IMR-90 (cell line): ENCODE results near the gene PTPRG. TPM values are rescaled to one million over a fixed set of nuclear protein-coding genes. Genes with fewer than 3 reads are reported as not detected.

Experiments used
- ATAC-seq: fragments of 200-7000 bp; cut with Tn5 transposase; 2 replicates; pipeline ENCODE4 v1.9.1; 2020; ENCODE audit warnings: low read depth, mild to moderate bottlenecking, moderate library complexity
- BruUV-seq: library from RNA; stranded (reverse); fragments of 400-500 nt; replicated peaks from 2 replicates; lab custom pipeline; 2021; lab: Mats Ljungman, UMichigan
- CTCF ChIA-PET: fragments of 300-600 bp; formaldehyde crosslinking; extraction: SDS; loops from one replicate; lab custom pipeline; 2021; ENCODE audit warnings: antibody characterized with exemption; lab: Yijun Ruan, JAX
- POLR2A ChIA-PET: fragments of 300-600 bp; sonication (Branson Sonifier 250); formaldehyde crosslinking; loops from one replicate; lab custom pipeline; 2022; ENCODE audit warnings: antibody characterized with exemption; ENCODE audit not compliant: unreplicated experiment; lab: Charles Lee
- DNase-seq: peaks from one replicate; pipeline ENCODE4 v3.0.0; 2013
- H2AFZ ChIP-seq: replicated peaks from 2 replicates; pipeline ENCODE3; 2013; ENCODE audit warnings: low read length, mild to moderate bottlenecking; ENCODE audit not compliant: poor library complexity
- H2AK5ac ChIP-seq: 2 replicates; pipeline ENCODE4 v1.6.1; 2013; ENCODE audit warnings: low read depth, low read length, inconsistent platforms
- H2AK9ac ChIP-seq: replicated peaks from 2 replicates; pipeline ENCODE3; 2013; ENCODE audit warnings: mild to moderate bottlenecking, low read depth, low read length, moderate library complexity; ENCODE audit not compliant: poor library complexity
- H2BK120ac ChIP-seq: 2 replicates; pipeline ENCODE4 v1.6.1; 2013; ENCODE audit warnings: low read depth, low read length, inconsistent platforms
- H2BK15ac ChIP-seq: 3 replicates; pipeline ENCODE4 v1.6.1; 2013; ENCODE audit warnings: low read depth, low read length, inconsistent platforms
- H2BK20ac ChIP-seq: 2 replicates; pipeline ENCODE4 v1.6.1; 2013; ENCODE audit warnings: low read depth, mild to moderate bottlenecking, inconsistent platforms, low read length, moderate library complexity
- H2BK5ac ChIP-seq: 2 replicates; pipeline ENCODE4 v1.6.1; 2013; ENCODE audit warnings: mild to moderate bottlenecking, low read depth, low read length, inconsistent platforms; ENCODE audit not compliant: poor library complexity, severe bottlenecking
- H3K14ac ChIP-seq: replicated peaks from 2 replicates; pipeline ENCODE4 v1.6.1; 2013; ENCODE audit warnings: low read depth, low read length, inconsistent platforms
- H3K18ac ChIP-seq: 2 replicates; pipeline ENCODE4 v1.6.1; 2013; ENCODE audit warnings: low read depth, low read length, control low read depth
- H3K23ac ChIP-seq: 2 replicates; pipeline ENCODE4 v1.6.1; 2013; ENCODE audit warnings: low read depth, low read length, inconsistent platforms
- H3K27ac ChIP-seq: 2 replicates; pipeline ENCODE4 v1.5.1; 2013; ENCODE audit warnings: mild to moderate bottlenecking, control low read depth, low read length; ENCODE audit not compliant: insufficient read depth
- H3K27me3 ChIP-seq: 2 replicates; pipeline ENCODE4 v1.6.1; 2013; ENCODE audit warnings: low read length; ENCODE audit not compliant: control insufficient read depth, insufficient read depth
- H3K36me3 ChIP-seq: 2 replicates; pipeline ENCODE4 v1.6.1; 2013; ENCODE audit warnings: low read length, mixed read lengths; ENCODE audit not compliant: control insufficient read depth, insufficient read depth
- H3K4ac ChIP-seq: 2 replicates; pipeline ENCODE4 v1.6.1; 2013; ENCODE audit warnings: low read depth, low read length, inconsistent platforms
- H3K4me1 ChIP-seq: 2 replicates; pipeline ENCODE4 v1.6.1; 2013; ENCODE audit warnings: low read length, mixed read lengths; ENCODE audit not compliant: control insufficient read depth, insufficient read depth
- H3K4me2 ChIP-seq: 2 replicates; pipeline ENCODE4 v1.6.1; 2013; ENCODE audit warnings: low read depth, mild to moderate bottlenecking, control low read depth, low read length, moderate library complexity
- H3K4me3 ChIP-seq: 2 replicates; pipeline ENCODE4 v1.5.1; 2013; ENCODE audit warnings: low read depth, mild to moderate bottlenecking, control low read depth, low read length, moderate library complexity; ENCODE audit not compliant: insufficient read depth
- H3K56ac ChIP-seq: 2 replicates; pipeline ENCODE4 v1.6.1; 2013; ENCODE audit warnings: low read length, inconsistent platforms; ENCODE audit not compliant: insufficient read depth; ENCODE audit errors: extremely low read depth
- H3K79me1 ChIP-seq, 2 experiments: 2 replicates each; pipeline ENCODE4 v1.6.1; 2013; ENCODE audit warnings: low read length in 2 of 2, inconsistent platforms in 1 of 2, low read depth in 1 of 2
- H3K9ac ChIP-seq: 2 replicates; pipeline ENCODE4 v1.6.1; 2013; ENCODE audit warnings: low read depth, low read length, control low read depth
- H3K9me1 ChIP-seq: 2 replicates; pipeline ENCODE4 v1.6.1; 2013; ENCODE audit warnings: low read length, inconsistent platforms; ENCODE audit not compliant: insufficient read depth
- H3K9me3 ChIP-seq: 2 replicates; pipeline ENCODE4 v1.6.1; 2013; ENCODE audit warnings: low read length; ENCODE audit not compliant: control insufficient read depth, insufficient read depth
- H4K20me1 ChIP-seq: 2 replicates; pipeline ENCODE4 v1.6.1; 2013; ENCODE audit warnings: low read length, inconsistent platforms; ENCODE audit not compliant: insufficient read depth
- H4K5ac ChIP-seq: 2 replicates; pipeline ENCODE4 v1.6.1; 2013; ENCODE audit warnings: mild to moderate bottlenecking, low read depth, low read length, control low read depth
- H4K8ac ChIP-seq, 2 experiments: 2 replicates each; pipeline ENCODE4 v1.6.1; 2013; ENCODE audit warnings: low read depth in 2 of 2, low read length in 2 of 2, control low read depth in 1 of 2, inconsistent platforms in 1 of 2
- H4K91ac ChIP-seq: 2 replicates; pipeline ENCODE4 v1.6.1; 2013; ENCODE audit warnings: low read depth, low read length, inconsistent platforms; ENCODE audit not compliant: insufficient read depth
- BHLHE40 ChIP-seq: fragments of 150-350 bp; IDR thresholded peaks from 2 replicates; pipeline ENCODE4 v1.6.1; 2016; ENCODE audit warnings: mild to moderate bottlenecking, low read depth, low read length
- CEBPB ChIP-seq: IDR thresholded peaks from 2 replicates; pipeline ENCODE4 v1.6.1; 2012; ENCODE audit warnings: low read depth, low read length, improper control_type of control experiment
- FOS ChIP-seq: fragments of 150-350 bp; IDR thresholded peaks from 2 replicates; pipeline ENCODE4 v1.6.1; 2016; ENCODE audit warnings: low read depth, low read length
- MAFK ChIP-seq: IDR thresholded peaks from 2 replicates; pipeline ENCODE4 v1.6.1; 2012; ENCODE audit warnings: low read depth, low read length, improper control_type of control experiment
- MXI1 ChIP-seq: IDR thresholded peaks from 2 replicates; pipeline ENCODE4 v1.6.1; 2012; ENCODE audit warnings: low read depth, mild to moderate bottlenecking, low read length, moderate library complexity, borderline replicate concordance
- NFE2L2 ChIP-seq: fragments of 150-350 bp; IDR thresholded peaks from 2 replicates; pipeline ENCODE4 v1.6.1; 2016; ENCODE audit warnings: low read depth, mild to moderate bottlenecking, low read length
- POLR2A ChIP-seq: IDR thresholded peaks from 2 replicates; pipeline ENCODE4 v1.6.1; 2012; ENCODE audit warnings: mild to moderate bottlenecking, low read depth, low read length
- RAD21 ChIP-seq: IDR thresholded peaks from 2 replicates; pipeline ENCODE4 v1.6.1; 2012; ENCODE audit warnings: low read length, improper control_type of control experiment
- RCOR1 ChIP-seq: IDR thresholded peaks from 2 replicates; pipeline ENCODE4 v1.6.1; 2012; ENCODE audit warnings: mild to moderate bottlenecking, low read length, improper control_type of control experiment; ENCODE audit not compliant: insufficient replicate concordance
- SMC3 ChIP-seq: fragments of 150-350 bp; IDR thresholded peaks from 2 replicates; pipeline ENCODE4 v1.6.1; 2016; ENCODE audit warnings: low read depth, mild to moderate bottlenecking, antibody characterized with exemption, low read length, moderate library complexity
- WGBS, 2 experiments: methylation state at CpG; one replicate each; pipeline versions ENCODE4 v1.1.5 to v1.1.7; 2013; ENCODE audit warnings: missing lambda C conversion rate in 2 of 2; ENCODE audit not compliant: insufficient read length in 1 of 2; ENCODE audit errors: extremely low coverage in 2 of 2; 5-methylcytosine and 5-hydroxymethylcytosine counted together
- dilution Hi-C: fragments of 300-500 bp; cut with HindIII; formaldehyde crosslinking; loops from one replicate; pipeline ENCODE4 v1.14.3; 2018; ENCODE audit warnings: low sequenced_read_pairs; ENCODE audit not compliant: unreplicated experiment
- in situ Hi-C: fragments of 300-500 bp; cut with MboI; formaldehyde crosslinking; loops from 3 replicates; pipeline ENCODE4 v1.14.3; 2019; ENCODE audit warnings: low sequenced_read_pairs, inconsistent platforms, mixed read lengths
- intact Hi-C: fragments of 100-400 bp; cut with micrococcal nuclease; formaldehyde crosslinking; loops from 2 replicates; pipeline ENCODE4 v1.10.0; 2022
- polyA plus RNA-seq, 3 experiments: library from polyadenylated mRNA; depleted of rRNA; stranded (reverse); fragments of >200 nt; gene quantifications; 2 replicates each; pipeline ENCODE4 v1.2.3, GENCODE V29; 2012; ENCODE audit warnings: low replicate concordance in 1 of 3
- total RNA-seq: library from RNA; depleted of rRNA; stranded (reverse); fragments of >200 nt; gene quantifications from 2 replicates; pipeline ENCODE4 v1.2.3, GENCODE V29; 2012
- TF ChIP-seq, protein P1 (sequence below): conservative IDR thresholded peaks from 2 replicates; pipeline ENCODE4 v1.5.1; 2012; ENCODE audit warnings: mild to moderate bottlenecking, low read depth, low read length, improper control_type of control experiment
- TF ChIP-seq, protein P2 (sequence below): fragments of 150-350 bp; IDR thresholded peaks from 2 replicates; pipeline ENCODE4 v1.6.1; 2016; ENCODE audit warnings: low read depth, mild to moderate bottlenecking, low read length, moderate library complexity, borderline replicate concordance
- TF ChIP-seq, protein P3 (sequence below): fragments of 150-350 bp; IDR thresholded peaks from 2 replicates; pipeline ENCODE4 v1.6.1; 2017; ENCODE audit warnings: mild to moderate bottlenecking, antibody characterized with exemption, low read length, low read depth

Gene PTPRG
- total and polyA plus RNA-seq, 2 of the 4 experiments (the other 2 are of a cell fraction) = 7.7 to 31.0 TPM

DNA sequence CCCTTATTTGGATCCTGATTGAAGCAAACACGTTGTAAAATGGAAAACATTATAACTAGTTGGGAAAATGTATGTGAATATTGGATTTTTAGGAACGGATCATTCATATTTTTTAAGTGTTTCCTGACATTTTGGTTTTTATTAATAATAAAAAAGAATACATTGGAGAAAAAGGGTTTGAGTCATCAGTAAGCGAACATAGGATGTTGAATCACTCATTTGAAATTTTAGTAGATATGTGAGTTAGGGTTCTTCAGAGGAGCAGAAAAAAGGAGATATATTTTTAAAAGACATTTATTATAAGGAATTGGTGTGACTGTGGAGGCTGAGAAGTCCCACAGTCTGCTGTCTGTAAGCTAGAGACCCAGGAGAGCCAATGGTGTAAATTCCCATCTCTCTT, 258.5 kb downstream of the PTPRG start:
- no peak overlapping the region for H3K9ac ChIP-seq
- no peak overlapping the region for H2BK5ac ChIP-seq
- no peak overlapping the region for H4K91ac ChIP-seq
- H2AFZ ChIP-seq = no peak overlapping the region
- TF ChIP-seq BHLHE40 (no peak), NFE2L2 (no peak), CEBPB (no peak), SMC3 (no peak), RCOR1 (no peak), RAD21 (no peak), MAFK (no peak), MXI1 (no peak), FOS (no peak), POLR2A (no peak)
- TF ChIP-seq, protein P1, sequence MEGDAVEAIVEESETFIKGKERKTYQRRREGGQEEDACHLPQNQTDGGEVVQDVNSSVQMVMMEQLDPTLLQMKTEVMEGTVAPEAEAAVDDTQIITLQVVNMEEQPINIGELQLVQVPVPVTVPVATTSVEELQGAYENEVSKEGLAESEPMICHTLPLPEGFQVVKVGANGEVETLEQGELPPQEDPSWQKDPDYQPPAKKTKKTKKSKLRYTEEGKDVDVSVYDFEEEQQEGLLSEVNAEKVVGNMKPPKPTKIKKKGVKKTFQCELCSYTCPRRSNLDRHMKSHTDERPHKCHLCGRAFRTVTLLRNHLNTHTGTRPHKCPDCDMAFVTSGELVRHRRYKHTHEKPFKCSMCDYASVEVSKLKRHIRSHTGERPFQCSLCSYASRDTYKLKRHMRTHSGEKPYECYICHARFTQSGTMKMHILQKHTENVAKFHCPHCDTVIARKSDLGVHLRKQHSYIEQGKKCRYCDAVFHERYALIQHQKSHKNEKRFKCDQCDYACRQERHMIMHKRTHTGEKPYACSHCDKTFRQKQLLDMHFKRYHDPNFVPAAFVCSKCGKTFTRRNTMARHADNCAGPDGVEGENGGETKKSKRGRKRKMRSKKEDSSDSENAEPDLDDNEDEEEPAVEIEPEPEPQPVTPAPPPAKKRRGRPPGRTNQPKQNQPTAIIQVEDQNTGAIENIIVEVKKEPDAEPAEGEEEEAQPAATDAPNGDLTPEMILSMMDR = no peak
- TF ChIP-seq, protein P2, sequence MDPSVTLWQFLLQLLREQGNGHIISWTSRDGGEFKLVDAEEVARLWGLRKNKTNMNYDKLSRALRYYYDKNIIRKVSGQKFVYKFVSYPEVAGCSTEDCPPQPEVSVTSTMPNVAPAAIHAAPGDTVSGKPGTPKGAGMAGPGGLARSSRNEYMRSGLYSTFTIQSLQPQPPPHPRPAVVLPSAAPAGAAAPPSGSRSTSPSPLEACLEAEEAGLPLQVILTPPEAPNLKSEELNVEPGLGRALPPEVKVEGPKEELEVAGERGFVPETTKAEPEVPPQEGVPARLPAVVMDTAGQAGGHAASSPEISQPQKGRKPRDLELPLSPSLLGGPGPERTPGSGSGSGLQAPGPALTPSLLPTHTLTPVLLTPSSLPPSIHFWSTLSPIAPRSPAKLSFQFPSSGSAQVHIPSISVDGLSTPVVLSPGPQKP = no peak
- TF ChIP-seq, protein P3, sequence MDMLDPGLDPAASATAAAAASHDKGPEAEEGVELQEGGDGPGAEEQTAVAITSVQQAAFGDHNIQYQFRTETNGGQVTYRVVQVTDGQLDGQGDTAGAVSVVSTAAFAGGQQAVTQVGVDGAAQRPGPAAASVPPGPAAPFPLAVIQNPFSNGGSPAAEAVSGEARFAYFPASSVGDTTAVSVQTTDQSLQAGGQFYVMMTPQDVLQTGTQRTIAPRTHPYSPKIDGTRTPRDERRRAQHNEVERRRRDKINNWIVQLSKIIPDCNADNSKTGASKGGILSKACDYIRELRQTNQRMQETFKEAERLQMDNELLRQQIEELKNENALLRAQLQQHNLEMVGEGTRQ = no peak
- no peak overlapping the region; the same call in 2 of the 3 replicates for H2BK15ac ChIP-seq
- H3K4me3 ChIP-seq = no peak overlapping the region
- peak overlapping the region; percentile 63; the same call in 1 of the 2 replicates for H3K14ac ChIP-seq
- WGBS, 2 experiments = no CpG with 5 or more reads among the region's 3 CpGs
- peaks cover 5% of the 10 kb centered on the region for H3K9me1 ChIP-seq
- ATAC-seq (no peak), DNase-seq (peak; percentile 34)
- H3K27me3 ChIP-seq = no peaks in the 10 kb centered on the region
- no peak overlapping the region for H3K4me2 ChIP-seq
- peak overlapping the region; percentile 79; the same call in 1 of the 2 replicates for H3K18ac ChIP-seq
- ChIA-PET POLR2A (no interaction called here), CTCF (no interaction called here)
- in situ Hi-C loops = no loop called here
- no peak overlapping the region for H3K56ac ChIP-seq
- intact Hi-C loops = loop anchor here (10.0 kb wide), 1 partner anchor 255 kb away; the partner anchor contains the start of gene PTPRG
- H2AK9ac ChIP-seq = peak overlapping the region; percentile 74
- H3K4ac ChIP-seq = peak overlapping the region; percentile 22; the same call in 1 of the 2 replicates
- peaks cover 3% of the 10 kb centered on the region; the same call in 1 of the 2 replicates for H3K4me1 ChIP-seq
- H4K5ac ChIP-seq = no peak overlapping the region
- no peaks in the 10 kb centered on the region for H3K36me3 ChIP-seq
- no peak overlapping the region for H2BK120ac ChIP-seq
- no TSS peak for BruUV-seq
- peak overlapping the region in 1 of 2 experiments; percentile 33; a peak in 1 of 4 replicates for H4K8ac ChIP-seq
- peaks cover 28 to 30% of the 10 kb centered on the region in 2 experiments for H3K79me1 ChIP-seq
- dilution Hi-C loops = no loop called here
- no peak overlapping the region for H3K27ac ChIP-seq
- H4K20me1 ChIP-seq = 0 out of 2 replicates have a peak, but pooled peaks cover 3% of the 10 kb centered on the region
- 0 out of 2 replicates have a peak overlapping the region, but pooled peaks have one; percentile 15 for H3K23ac ChIP-seq
- H3K9me3 ChIP-seq = no peaks in the 10 kb centered on the region
- H2AK5ac ChIP-seq = no peak overlapping the region
- no peak overlapping the region for H2BK20ac ChIP-seq
